ENCODE results near the gene CLCN7.
A peak's percentile ranks its signal among the peaks of the same experiment; 100 is the strongest.
"Not testable (repeated sequence)": the region's sequence is repeated elsewhere in the genome, so short reads cannot be mapped to it uniquely, and the experiment has no call there.

CLCN7 gene

DNA sequence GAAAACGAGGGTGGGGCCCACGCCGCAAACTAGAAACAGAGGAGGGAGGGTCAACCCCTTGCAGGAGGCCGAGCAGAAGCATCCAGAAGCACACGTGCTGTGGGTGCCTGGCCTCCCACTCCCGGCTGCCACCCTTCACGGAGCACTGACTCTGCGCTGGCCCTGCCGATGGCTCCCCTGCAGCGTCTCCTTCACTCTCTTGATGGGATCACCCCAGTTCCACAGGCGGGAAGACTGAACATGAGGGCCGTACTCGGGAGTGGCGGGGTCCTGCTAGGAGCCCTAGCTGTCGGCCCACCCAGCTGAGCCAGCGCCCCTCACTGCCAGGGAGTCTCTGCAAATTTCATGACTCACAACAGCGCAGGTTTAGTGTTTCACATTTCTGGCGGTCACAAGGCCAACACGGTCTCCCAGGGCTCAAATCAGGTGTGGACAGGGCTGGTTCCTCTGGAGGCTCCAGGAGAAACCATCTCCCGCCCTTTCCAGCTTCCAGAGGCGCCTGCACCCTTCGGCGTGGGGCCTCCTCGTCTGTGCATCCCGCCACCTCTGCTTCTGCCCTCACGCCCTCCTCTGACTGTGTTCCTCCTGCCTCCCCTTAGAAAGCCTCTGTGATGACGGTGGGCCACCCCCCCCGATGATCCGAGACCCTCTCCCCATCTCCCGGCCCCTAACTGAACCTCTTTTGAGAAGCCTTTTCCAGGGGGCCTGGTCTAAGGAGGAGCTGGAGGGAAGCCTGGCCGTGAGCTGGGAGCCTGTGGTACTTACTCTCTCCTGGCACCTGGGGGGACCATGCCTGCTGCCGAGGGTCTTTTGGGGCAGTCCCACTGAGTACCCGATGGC is 11.9 kb upstream of the CLCN7 start:
- no peak for TF ChIP-seq ZNF274 (IDR thresholded peaks at IDR 0.05; ENCODE audit: low read depth, low read length)
- no peak overlapping the region for H3K4me3 ChIP-seq (ENCODE audit: low read length)

DNA sequence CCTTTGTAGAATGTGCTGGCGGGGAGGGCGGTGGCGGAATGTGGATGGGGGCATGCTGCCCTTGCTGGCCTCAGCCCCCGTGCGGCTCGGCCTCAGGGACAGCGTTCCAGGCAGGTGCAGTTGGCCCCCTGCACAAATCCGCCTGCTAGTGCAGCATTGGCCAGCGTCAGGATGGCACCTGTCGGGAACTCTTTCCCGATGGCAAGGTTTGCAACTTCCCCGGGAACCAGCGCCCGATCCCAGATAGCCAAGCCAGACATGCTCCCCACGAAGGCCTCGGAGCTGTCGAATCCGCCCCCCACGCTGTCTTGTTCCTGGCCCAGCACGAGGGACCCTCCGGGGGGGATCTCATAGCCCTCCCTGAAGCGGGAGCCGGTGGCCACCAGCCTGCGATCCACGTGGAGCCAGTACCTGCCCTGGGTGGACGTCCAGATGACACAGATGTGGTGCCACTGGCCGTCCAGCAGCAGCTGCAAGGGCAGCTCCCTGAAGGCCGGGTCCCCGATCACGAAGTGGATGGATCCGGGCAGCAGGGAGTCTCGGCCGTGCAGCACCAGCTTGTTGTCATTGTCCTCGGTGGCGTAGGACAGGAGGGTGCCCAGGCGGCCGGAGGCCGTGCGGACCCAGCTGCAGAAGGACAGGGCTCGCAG is 11.1 kb upstream of the CLCN7 start:
- H3K4me3 ChIP-seq (ENCODE audit: low read length): no peak overlapping the region
- no peak for TF ChIP-seq ZNF274 (IDR thresholded peaks at IDR 0.05; ENCODE audit: low read depth, low read length)

DNA sequence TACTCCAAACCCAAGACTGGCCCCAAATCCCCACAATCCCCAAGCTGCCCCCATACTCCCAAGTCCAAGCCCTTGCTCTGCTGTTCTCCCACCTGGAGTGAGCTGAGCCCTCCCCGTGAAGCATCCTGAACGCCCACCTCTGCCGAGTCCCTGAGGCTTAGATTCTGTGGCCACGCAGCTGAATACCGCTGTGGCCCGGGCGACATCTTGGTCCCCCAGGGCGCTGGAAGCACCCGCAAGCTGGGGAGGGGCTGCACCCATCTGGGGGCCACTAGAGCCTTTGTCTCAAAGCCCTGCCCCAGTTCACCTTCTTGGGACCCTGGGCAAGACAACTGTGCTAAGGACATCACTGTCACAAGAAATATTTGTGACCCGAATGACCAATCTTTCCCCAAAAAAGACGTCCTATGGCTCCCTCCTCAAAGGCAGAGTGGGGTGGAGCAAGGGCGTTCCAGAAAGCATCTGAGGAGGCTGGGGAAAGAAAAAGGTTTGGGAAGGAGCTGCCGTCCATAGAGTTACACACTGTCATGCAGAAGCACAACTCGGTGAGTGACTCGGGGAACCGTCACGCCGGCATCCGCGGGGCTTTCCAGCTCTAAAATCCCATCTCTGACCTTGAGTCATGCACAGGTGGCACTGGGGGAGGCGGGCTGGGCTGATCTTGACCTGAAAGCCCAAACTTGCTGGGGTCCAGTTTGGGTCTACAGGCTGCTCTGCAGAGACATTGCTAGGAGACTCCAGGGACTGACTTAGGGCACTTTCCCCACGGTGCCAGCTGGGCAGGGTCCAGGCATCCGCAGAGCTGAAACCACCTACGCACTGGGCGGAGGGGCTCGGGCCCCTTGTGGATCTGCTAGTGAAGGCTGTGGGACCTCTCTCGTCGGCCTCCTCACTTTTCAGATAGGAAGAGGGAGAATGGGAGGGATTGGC is 7.3 kb upstream of the CLCN7 start:
- no peak for TF ChIP-seq ZNF274 (IDR thresholded peaks at IDR 0.05; ENCODE audit: low read depth, low read length)
- no peak overlapping the region for H3K4me3 ChIP-seq (ENCODE audit: low read length)

DNA sequence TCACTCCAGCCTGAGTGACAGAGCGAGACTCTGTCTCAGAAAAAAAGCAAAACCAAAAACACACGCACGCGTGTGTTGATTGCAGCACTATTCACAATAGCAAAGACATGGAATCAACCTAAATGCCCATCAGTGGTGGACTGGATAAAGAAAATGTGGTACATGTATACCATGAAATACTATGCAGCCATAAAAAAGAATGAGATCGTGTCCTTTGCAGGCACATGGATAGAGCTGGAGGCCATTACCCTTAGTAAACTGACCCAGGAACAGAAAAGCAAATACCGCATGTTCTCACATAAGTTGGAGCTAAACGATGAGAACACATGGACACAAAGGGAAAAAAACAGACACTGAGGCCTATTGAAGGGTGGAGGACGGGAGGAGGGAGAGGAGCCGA is 4.1 kb upstream of the CLCN7 start:
- not testable (repeated sequence) for H3K4me3 ChIP-seq (ENCODE audit: low read length)

DNA sequence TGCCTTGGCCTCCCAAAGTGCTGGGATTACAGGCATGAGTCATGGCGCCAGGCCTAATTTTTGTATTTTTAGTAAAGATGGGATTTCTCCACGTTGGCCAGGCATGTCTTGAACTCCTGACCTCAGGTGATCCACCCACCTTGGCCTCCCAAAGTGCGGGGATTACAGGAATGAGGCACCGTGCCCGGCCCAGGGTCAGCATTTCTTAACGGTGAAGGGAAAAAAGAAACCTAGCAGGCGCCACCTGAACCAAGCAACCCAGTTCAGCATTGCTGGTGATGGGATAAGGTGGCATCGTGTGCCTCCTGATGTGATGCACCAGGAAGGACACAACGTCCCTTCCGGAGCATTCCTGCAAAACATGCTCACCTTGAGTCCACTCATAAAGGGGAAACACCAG is 2.2 kb upstream of the CLCN7 start:
- TF ChIP-seq ZNF274 (IDR thresholded peaks at IDR 0.05; ENCODE audit: low read depth, low read length): no peak

DNA sequence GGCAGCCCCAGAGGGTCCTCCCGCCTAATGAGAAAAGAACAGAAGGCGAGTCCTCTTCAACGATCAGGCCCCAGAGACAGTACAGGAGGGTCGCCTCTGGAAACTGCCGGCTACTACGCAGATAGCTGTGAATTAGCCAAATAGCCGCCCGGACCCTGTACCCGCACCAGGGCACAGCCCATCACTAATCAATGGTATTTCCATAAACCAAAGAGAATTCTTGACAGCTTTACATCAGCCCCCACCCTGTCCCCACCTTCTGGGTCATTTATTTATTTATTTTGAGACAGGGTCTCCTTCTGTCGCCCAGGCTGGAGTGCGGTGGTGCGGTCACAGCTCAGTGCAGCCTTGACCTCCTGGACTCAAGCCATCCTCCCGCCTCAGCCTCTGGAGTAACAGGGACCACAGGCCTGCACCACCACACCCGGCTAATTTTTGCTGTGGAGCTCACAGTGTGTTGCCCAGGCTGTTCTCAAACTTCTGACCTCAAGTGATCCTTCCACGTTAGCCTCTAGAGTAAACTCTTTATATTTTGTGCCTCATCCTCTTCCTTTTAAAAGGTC is 805 bp upstream of the CLCN7 start:
- H3K4me3 ChIP-seq (ENCODE audit: low read length): peak overlapping the region; percentile 82
- no peak for TF ChIP-seq ZNF274 (IDR thresholded peaks at IDR 0.05; ENCODE audit: low read depth, low read length)

More for the DNA sequence above, 2.2 kb upstream of the CLCN7 start:
- H3K4me3 ChIP-seq (ENCODE audit: low read length): no peak overlapping the region

DNA sequence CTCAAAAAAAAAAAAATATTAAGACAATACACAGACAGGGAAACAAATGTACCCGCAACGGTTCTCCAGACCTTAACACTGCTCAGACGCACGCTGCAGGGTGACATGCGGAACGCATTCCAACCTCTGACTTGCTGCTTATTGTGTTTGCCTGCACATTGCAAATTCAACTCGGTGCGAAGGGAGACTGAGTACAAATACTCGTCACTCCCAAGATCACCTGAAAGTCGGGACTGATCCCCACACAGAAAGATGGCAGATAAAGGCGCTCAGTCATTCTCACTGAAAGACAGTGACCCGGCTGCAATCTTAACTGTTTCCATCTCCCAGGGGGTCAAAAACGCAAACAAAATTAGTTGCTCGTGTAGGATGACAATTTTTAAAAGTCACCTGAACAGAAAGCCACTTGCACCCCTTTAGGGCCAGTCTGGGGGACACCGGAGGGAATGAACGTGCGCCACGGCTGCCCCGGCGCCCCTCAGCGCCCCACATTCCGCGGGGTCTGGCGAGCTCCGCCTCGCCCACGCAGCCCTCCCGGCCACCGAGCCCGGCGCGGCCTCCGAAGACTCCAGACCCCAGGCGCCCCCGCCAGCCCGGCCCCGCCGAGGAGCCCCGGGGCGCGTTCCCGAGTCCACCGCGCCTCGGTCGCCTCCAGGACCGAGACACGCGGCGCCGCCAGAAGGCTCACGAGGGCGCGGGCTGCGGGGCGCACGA is 589 bp downstream of the CLCN7 start:
- H3K4me3 ChIP-seq (ENCODE audit: low read length): peak overlapping the region; percentile 82
- TF ChIP-seq ZNF274 (IDR thresholded peaks at IDR 0.05; ENCODE audit: low read depth, low read length): no peak

DNA sequence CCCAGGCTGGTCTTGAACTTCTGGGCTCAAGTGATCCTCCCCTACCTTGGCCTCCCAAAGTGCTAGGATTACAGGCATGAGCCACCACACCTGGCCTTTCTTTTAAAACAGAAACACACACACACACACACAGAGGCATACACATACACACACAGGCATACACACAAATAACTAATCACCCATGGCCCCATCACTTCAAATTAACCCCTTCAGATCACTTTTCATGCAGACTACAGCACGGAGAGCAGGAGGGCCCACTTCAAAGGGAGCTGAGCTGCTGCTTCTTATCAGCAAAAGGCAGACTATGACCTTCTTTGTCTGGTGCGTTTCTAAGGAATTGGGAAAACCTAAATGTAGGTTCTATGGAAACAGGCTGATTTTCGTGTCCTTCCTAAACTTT is 1.9 kb downstream of the CLCN7 start:
- no peak for TF ChIP-seq ZNF274 (IDR thresholded peaks at IDR 0.05; ENCODE audit: low read depth, low read length)
- no peak overlapping the region for H3K4me3 ChIP-seq (ENCODE audit: low read length)

DNA sequence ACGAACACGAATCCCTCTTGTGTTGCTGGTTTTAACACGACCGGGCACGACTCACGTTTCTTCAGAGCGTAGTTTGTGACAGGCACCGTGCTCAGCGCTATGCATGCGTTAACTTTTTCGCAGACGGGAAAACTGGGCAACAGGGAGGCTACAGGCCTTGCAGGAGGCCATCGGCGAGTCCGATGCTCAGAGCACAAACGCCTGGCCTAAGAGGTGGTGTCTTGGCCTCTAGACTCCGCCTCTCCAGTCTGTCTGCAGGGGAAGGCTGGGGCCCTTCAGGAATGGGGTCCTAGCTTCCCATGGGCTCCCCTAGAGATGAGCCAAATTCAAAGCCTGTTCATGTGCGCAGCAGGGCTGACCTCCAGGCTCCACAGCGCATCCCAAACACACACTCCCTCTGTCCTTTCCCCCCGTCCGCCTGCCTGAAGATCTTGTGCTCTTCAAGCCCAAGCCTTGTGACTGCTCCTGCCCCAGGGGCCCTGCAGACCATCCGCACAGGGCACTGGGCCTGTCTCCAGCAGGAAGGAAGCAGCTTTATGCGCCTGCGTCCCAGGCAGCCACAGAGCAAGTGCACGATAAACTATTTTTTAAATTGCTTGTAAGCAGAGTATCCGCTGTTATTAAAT is 3.1 kb downstream of the CLCN7 start:
- TF ChIP-seq ZNF274 (IDR thresholded peaks at IDR 0.05; ENCODE audit: low read depth, low read length): no peak
- H3K4me3 ChIP-seq (ENCODE audit: low read length): no peak overlapping the region

DNA sequence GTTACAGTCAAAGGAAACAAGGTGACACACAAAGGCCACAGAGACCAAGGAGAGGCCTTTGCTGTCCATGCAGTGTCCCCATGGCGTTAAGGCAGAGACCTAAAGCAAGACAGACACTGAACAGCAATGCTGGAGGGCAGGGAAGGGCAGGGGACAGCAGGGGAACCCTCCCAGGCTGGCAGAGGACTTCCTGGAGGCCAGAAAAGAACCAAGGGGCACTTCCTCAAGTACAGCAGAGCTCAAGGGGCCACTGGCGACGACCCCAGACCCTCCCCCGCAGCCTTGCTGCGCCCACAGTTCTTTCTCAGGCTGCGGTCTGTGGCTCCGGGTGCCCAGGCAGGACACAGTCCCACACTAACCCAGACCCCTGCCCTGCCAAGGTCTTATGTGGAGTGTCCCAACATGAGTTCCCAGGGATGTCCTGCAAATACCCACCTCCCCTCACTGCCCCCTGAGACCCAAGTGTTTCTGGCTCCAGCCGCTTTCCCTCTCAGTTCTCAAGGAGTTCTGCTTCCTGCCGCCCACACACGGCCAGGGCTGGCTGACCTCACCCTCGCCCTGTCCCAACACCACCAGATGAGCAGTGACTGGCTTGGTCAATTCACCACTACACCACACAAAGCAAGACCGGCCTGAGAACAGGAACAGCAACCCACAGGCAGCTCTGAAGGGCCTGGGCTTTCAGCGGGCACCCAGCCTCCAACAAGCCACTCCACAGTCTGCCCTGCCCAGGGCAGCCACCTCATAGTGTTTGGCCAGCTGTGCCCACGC is 4.2 kb downstream of the CLCN7 start:
- no peak for TF ChIP-seq ZNF274 (IDR thresholded peaks at IDR 0.05; ENCODE audit: low read depth, low read length)
- no peak overlapping the region for H3K4me3 ChIP-seq (ENCODE audit: low read length)

DNA sequence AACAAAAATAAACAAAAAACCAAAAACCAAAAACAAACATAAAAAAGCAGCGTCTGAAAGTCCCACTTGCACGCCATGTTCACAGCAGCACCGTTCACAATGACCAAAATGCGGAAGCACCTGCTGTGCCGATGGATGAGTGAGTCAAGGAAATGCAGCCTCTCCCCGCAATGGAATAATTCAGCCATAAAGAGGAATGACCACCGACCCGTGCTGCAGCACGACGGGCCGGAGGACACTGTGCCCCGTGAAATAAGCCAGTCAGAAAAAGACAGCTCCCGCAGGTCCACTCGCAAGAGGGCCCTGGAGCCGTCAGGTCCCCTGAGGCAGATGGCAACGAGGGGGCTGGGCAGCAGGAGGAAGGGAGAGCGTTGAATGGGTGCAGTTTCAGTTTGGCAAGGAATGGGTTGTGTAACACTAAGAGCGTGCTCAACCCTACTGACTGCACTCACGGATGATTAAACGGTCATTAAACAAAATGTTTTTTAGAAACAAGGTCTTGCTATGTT is 5.1 kb downstream of the CLCN7 start:
- no peak for TF ChIP-seq ZNF274 (IDR thresholded peaks at IDR 0.05; ENCODE audit: low read depth, low read length)
- H3K4me3 ChIP-seq (ENCODE audit: low read length): no peak overlapping the region

DNA sequence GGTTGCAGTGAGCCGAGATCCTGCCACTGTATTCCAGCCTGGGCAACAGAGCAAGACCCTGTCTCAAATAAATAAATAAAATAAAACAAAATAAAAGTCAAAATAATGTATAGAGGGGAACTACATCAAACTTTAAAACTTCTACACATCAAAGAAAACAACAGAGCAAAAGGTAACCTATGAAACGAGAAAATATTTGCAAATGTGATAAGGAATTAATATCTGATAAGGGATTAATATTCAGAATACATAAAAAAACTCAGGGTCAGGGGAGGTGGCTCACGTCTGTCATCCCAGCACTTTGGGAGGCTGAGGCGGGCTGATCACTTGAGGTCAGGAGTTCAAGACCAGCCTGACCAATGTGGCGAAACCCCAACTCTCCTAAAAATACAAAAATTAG is 5.7 kb downstream of the CLCN7 start:
- H3K4me3 ChIP-seq (ENCODE audit: low read length): not testable (repeated sequence)
